SJCRH30 (cell line): ENCODE data around the gene BLACAT1. TPM values are rescaled to one million over a fixed set of nuclear protein-coding genes. Genes with fewer than 3 reads are reported as not detected.
"Not testable (repeated sequence)": the region's sequence is repeated elsewhere in the genome, so short reads cannot be mapped to it uniquely, and the experiment has no call there.

Source experiments
- DNase-seq, 2 experiments: peaks; one replicate each; pipeline ENCODE4 v3.0.0-alpha.2; 2015 to 2020
- H3K27ac ChIP-seq: fragments of 250-450 bp; sonication (Bioruptor Pico); 2 replicates; pipeline ENCODE4 v1.5.1; 2020; ENCODE audit warnings: mild to moderate bottlenecking, moderate library complexity
- H3K27me3 ChIP-seq: fragments of 250-450 bp; sonication (Bioruptor Pico); 2 replicates; pipeline ENCODE4 v1.5.1; 2020; ENCODE audit warnings: mild to moderate bottlenecking, moderate library complexity
- H3K36me3 ChIP-seq: fragments of 250-450 bp; sonication (Bioruptor Pico); 2 replicates; pipeline ENCODE4 v1.5.1; 2020; ENCODE audit warnings: mild to moderate bottlenecking, moderate library complexity
- H3K4me1 ChIP-seq: fragments of 250-450 bp; sonication (Bioruptor Pico); 2 replicates; pipeline ENCODE4 v1.5.1; 2020; ENCODE audit warnings: mild to moderate bottlenecking, moderate library complexity
- H3K4me3 ChIP-seq: fragments of 250-450 bp; sonication (Bioruptor Pico); 2 replicates; pipeline ENCODE4 v1.5.1; 2020; ENCODE audit warnings: mild to moderate bottlenecking, moderate library complexity
- H3K9me3 ChIP-seq: fragments of 250-450 bp; sonication (Bioruptor Pico); replicated peaks from 2 replicates; pipeline ENCODE4 v1.5.1; 2020; ENCODE audit warnings: mild to moderate bottlenecking, moderate library complexity
- total RNA-seq: library from RNA; depleted of rRNA; stranded (reverse); fragments of >200 nt; shearing (Covaris generic); gene quantifications from 2 replicates; pipeline ENCODE4 v1.2.3, GENCODE V29; 2014

BLACAT1 gene
- total RNA-seq, 1 experiment from 2014 or later = 1.4 TPM

DNA sequence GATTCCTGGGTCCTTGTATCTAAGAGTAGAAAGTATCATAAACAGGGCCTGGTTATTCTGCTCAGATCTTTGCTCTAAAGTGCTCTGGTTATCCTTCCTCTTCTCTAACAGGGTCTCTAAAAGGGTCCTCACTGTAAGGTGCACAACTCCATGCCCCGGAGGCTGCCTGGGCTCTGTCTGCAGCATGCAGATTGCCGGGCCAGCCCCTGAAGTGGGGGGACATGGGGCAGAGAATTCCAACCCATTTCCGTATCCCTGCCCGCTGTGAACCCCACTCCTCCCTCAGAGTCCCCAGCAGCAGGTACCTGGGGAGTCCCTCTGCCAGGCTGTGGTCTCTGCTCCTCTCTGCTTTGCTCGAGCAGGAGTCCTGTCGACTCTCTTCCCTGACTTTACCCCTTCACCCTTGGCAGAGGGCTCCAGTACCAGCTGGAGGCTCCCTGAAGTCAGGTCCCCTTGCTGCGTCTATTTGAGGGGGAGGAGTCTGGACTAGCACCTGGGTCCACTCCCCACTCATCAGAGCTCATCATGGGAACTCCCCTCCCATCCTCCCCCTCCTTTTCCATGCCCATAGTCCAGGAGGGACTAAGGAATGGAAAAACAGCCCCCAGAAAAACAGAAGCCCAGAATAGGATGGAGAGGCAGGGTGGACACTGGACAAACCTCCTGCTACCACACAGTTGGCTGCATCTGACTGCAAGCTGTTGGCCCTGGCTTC is 12.1 kb downstream of the BLACAT1 start:
- no peaks in the 10 kb centered on the region for H3K36me3 ChIP-seq
- H3K9me3 ChIP-seq = no peaks in the 10 kb centered on the region
- H3K4me3 ChIP-seq = no peak overlapping the region
- peak overlapping the region; percentile 99 for H3K27ac ChIP-seq
- DNase-seq = no peak
- H3K27me3 ChIP-seq = no peaks in the 10 kb centered on the region
- H3K4me1 ChIP-seq = peaks cover 83% of the 10 kb centered on the region

DNA sequence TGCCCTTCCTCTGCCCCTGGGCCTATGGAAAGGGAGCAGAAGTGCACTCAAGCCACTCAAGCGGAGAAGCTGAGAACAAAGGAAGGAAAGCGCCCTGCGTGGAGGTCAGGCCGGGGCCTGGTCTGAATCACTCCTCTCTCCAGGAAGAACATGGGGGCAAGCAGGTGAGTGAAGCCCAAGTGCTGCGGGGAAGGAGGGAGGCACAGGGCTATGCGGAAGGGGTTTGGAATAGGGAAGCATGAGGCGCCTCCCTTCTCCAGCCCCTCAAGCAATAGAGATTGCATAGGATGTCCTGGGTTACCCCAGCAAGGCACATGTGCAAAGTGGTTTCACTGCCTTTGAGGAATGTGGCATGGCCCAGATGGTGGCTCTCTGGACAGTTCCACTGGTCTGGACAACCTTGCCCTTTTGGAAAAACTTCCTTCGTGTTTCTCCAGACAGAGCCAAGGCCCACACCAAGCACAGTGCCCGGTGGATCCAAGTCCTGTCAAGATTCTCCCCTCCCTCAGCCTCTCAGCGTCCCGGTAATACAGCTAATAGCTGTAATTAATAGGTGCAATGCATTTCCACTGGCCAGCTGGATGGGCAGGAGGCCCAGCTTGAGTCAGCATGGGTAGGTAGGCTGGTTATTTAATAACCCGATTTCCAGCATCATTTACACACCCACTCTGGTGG is 13.7 kb downstream of the BLACAT1 start:
- H3K36me3 ChIP-seq = no peaks in the 10 kb centered on the region
- peaks cover 85% of the 10 kb centered on the region for H3K4me1 ChIP-seq
- H3K9me3 ChIP-seq = no peaks in the 10 kb centered on the region
- no peak for DNase-seq
- no peak overlapping the region for H3K4me3 ChIP-seq
- H3K27ac ChIP-seq = no peak overlapping the region
- H3K27me3 ChIP-seq = no peaks in the 10 kb centered on the region

DNA sequence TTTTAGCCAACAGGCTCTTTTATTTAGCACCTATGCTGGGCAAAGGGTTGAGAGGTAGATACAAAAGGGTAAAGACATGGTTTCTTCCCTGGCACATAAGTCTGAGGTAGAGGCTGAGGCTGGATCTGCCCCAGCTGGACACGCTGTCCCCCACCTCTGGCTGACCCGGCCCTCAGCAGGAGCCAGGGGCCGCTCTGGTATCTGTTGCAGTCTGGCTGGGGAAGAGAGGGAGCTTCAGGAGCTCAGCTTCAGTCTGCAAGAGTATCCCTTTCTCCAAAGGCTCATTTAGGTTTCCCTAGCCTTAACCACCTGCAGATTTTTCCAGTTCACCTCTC is 14.2 kb downstream of the BLACAT1 start:
- Histone ChIP-seq H3K9me3 (no peaks in the 10 kb centered on the region), H3K27me3 (no peaks in the 10 kb centered on the region), H3K27ac (no peak overlapping the region; the same call in 1 of the 2 replicates), H3K4me1 (peaks cover 85% of the 10 kb centered on the region), H3K4me3 (no peak overlapping the region), H3K36me3 (no peaks in the 10 kb centered on the region)
- no peak for DNase-seq

DNA sequence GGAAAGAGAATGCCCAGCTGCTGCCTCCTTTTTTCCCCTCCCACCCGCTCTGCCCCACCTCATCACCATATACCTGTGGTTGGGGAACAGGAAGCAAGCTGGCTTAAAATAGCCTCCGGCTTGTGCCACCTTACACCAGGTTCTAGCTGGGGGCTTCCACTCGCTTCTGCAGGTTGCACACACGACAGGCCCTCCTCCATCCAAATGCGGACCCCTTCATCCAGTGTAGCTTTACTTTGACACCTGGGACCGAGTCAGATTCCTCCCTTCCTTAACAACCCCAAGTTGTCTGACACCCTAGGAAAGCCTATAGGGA is 14.6 kb downstream of the BLACAT1 start:
- H3K27me3 ChIP-seq = no peaks in the 10 kb centered on the region
- no peaks in the 10 kb centered on the region for H3K9me3 ChIP-seq
- H3K4me3 ChIP-seq = no peak overlapping the region
- H3K27ac ChIP-seq = peak overlapping the region; percentile 56; the same call in 1 of the 2 replicates
- no peaks in the 10 kb centered on the region for H3K36me3 ChIP-seq
- DNase-seq = no peak
- H3K4me1 ChIP-seq = peaks cover 85% of the 10 kb centered on the region

DNA sequence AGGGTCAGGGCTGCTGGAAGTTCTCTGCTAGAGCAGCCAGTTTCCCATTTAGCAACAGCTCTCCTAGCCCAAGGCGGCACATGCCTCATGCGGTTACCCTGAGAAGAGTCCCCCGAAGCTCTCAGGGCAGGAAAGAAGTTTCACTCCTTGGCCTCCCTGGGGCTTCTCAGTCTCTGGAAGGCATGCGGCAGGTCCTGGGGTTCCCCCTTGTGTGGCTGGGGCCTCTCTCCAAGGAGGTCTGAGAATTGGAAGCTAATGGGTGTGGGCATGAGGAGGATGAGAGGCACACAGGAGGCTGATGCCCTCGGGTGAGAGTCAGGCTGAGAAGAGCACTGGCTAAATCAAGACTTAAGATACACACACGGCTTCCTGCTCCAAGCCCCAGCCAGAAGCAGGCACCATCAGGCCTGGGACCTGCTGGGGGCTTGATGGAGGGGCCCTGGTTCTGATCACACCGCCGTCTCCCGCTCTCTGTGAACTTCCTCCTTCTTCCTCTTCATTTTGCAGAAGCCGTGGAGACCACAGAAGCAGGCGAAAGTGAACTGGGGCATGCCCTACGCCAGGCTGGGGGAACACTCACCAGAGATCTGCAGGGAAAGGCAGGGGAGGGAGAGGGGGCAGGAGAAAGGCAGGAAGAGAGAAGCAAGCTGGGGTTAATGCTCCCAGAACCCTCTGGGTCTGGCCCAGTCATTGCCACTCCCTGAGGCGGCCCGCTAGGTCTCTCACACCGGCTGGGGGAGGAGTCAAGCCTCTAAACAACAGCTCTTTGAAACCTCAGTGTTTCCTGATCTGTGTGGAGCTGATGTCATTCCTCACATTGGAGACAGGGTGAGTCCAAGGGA is 15.1 kb downstream of the BLACAT1 start:
- Histone ChIP-seq H3K27me3 (no peaks in the 10 kb centered on the region), H3K36me3 (no peaks in the 10 kb centered on the region), H3K9me3 (no peaks in the 10 kb centered on the region), H3K4me1 (peaks cover 85% of the 10 kb centered on the region), H3K4me3 (no peak overlapping the region), H3K27ac (peak overlapping the region; percentile 56)
- peak; percentile 85 to 91 for DNase-seq

DNA sequence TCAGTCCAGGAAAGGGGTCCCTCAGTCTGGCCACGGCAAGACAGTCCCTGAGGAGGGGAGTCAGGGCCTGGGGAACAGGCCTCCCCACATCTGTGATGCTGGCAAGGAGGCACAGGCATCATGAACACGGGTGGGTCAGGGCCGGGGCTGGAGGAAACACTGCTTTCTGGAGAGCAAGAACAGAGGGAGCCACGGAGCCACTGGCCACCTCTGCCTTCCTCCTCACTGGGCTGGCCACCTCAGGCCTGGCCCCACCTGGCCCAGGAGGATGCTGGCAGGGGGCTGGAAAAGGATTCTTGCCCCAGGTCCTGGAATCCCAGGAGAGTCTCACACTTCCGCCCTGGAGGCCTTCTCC is 15.7 kb downstream of the BLACAT1 start:
- DNase-seq = no peak
- H3K27ac ChIP-seq = no peak overlapping the region
- H3K36me3 ChIP-seq = no peaks in the 10 kb centered on the region
- H3K27me3 ChIP-seq = no peaks in the 10 kb centered on the region; the same call in 1 of the 2 replicates
- H3K4me1 ChIP-seq = peaks cover 85% of the 10 kb centered on the region
- no peaks in the 10 kb centered on the region for H3K9me3 ChIP-seq
- H3K4me3 ChIP-seq = no peak overlapping the region

DNA sequence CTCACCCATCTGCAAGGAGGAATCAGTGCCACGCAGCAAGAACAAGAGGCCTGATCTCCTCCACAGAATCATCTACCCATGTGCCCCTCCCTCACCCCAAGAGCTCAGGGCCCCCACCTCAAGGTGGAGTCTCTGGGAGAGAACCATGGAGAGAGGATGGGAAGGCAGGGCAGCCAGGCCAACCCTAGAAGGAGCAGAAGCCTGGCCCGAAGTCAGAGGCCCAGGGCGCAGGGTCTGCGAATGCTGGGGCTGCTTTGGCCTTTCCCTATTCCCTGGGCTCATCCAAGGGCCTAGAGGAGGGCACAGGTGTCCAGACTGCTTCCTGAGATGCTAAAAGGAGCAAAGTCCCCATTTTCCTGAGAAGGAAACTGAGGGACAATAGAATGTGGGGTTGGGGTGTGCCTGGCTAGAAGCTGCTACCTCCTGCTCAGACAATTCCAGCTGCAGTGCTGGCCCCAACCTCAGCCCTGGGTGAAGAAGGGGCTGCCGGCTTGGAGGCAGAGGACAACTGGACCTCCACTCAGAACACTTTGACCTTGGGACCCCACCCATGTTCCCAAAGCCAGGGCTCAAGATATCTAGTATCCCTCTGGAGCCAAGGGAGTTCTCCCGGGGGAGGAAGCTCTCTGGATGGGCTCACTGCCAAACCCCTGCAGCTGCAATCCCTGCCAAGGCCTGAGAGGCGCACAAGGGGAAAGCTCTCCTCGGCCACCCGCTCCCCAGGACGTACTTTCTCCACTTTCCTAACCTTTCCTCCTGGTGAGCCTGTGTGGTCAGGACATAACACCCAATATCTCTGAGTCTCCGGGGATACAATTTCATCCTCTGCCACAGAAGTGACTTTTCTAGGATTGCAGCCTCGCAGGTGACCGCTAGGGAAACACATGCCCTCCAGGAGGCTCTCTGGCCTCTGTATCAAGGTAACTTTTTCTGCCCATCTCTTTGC is 17.4 kb downstream of the BLACAT1 start:
- no peak overlapping the region for H3K4me3 ChIP-seq
- no peak overlapping the region for H3K27ac ChIP-seq
- DNase-seq = peak; percentile 90 to 95
- no peaks in the 10 kb centered on the region for H3K9me3 ChIP-seq
- H3K27me3 ChIP-seq = peaks cover 7% of the 10 kb centered on the region; the same call in 1 of the 2 replicates
- no peaks in the 10 kb centered on the region for H3K36me3 ChIP-seq
- H3K4me1 ChIP-seq = peaks cover 80% of the 10 kb centered on the region

DNA sequence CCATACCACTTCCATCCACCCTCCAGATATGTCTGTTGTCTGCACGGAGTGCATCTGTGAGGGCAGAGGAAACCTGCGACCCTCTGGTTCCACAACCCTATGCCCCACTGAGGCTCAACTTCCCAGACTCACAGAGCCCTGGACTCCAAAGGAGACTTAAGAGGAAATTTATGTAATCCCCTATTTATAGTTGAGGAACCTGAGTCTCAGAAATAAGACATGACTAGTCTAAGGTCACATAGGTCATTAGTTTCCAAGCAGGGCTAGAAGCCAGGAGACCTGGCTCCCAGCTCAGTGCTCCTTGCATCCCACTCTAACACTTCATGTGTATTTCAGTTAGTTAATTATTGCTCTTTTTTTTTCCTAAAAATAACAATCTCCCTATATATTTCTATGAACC is 18.3 kb downstream of the BLACAT1 start:
- Histone ChIP-seq H3K4me3 (no peak overlapping the region), H3K27ac (no peak overlapping the region), H3K36me3 (no peaks in the 10 kb centered on the region), H3K27me3 (peaks cover 8% of the 10 kb centered on the region; the same call in 1 of the 2 replicates), H3K4me1 (peaks cover 77% of the 10 kb centered on the region), H3K9me3 (no peaks in the 10 kb centered on the region)
- no peak for DNase-seq

DNA sequence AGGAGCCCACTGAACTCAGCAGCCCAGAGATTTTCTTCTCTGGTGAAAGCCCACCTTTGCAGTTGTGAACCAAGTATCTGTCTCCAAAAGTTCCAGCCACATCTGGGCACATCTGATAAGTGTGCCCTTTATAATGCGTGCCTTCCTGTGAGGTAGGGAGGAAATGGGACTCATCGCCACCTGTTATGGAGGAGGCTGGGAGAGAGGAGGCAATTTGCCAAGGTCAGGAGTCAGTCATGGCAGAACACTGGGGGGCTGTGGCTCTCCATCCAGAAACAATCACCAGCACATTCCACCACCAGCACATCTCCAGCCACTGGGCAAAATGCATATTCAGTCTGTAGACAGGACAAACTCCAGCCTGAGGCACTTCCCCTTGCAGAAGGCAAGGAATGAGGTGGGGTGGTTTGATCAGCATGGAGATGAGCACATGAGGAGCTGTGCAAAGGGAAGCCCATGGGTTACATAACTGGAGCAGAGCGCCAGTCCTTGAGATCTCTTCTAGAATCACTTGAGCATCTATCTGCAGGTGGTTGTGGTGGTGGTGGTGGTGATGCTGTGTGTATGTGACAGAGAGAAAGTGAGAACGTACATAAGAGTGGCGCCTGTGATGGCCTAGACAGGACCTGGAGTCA is 19.0 kb downstream of the BLACAT1 start:
- peak; percentile 44 to 65 for DNase-seq
- Histone ChIP-seq H3K36me3 (no peaks in the 10 kb centered on the region), H3K27me3 (peaks cover 11% of the 10 kb centered on the region; the same call in 1 of the 2 replicates), H3K4me1 (peaks cover 71% of the 10 kb centered on the region), H3K9me3 (no peaks in the 10 kb centered on the region), H3K4me3 (no peak overlapping the region), H3K27ac (no peak overlapping the region)

DNA sequence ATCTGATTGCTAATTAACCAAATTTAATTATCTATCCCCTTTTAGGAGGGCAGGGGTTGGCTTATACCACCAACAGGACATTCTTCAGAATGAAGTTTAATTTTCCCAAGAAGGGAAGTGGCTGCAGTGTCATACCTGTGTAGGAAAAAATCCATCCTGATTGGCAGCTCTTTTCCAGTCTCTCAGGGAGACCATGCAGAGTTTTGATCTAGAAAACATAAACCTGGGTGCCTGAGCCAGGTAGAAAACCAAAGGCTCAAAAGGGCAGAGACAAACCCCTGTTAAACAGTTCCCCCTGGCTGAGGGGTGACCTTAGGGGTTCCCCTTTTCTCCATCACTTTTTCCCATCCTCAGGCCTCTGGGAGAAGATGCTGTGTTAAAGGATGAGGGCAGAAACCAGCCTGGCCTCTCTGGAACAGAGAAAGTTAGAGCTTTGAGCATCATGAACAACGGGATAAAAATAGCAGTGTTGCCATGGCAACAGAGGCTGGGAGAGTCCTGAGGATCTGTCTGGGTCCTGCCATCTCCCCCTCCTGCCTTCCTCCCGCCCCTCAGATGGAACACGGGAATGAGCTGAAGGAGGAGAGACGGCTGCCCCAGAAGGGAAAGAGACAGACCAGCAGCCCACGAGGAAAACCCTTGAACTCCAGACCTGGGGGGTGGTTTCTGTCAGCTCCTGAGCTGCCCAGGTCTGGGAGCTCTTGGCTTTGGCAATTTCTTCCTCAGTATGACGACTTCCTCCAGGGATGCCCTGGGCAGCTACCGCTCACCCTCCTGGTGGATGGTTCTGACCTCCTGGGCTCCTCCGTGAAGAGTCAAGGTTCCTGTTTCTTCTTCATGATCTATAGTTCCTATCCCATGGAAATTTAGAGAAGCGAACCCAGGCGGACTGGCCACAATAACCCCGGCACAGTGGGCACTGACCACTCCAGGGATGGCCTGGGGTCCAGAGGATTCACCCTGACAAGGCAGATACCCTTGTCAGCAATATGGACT is 20.0 kb downstream of the BLACAT1 start:
- Histone ChIP-seq H3K4me3 (no peak overlapping the region), H3K36me3 (no peaks in the 10 kb centered on the region), H3K27ac (no peak overlapping the region), H3K9me3 (no peaks in the 10 kb centered on the region), H3K27me3 (peaks cover 12% of the 10 kb centered on the region; the same call in 1 of the 2 replicates), H3K4me1 (peaks cover 60% of the 10 kb centered on the region)
- DNase-seq = peak; percentile 58 to 73

DNA sequence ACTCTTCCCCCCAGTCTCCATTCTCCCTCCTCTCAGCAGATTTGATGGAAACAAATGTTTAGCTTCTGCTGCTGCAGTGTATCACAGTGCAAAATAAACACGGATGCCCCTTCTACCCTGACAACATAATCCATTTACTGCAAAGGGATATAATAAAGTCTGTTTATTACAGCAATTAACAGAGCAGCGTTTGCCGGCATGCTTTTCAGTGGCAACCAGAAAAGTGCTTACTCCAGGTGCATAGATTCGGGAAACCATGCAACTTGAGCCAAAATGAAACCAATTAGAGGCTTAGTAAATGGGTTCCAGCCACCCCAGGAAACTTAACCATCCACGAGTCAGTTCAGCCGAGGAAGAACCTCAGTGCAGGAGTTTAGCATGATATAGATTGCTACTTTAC is 21.1 kb downstream of the BLACAT1 start:
- H3K4me1 ChIP-seq = peaks cover 53% of the 10 kb centered on the region
- no peaks in the 10 kb centered on the region for H3K9me3 ChIP-seq
- H3K4me3 ChIP-seq = no peak overlapping the region
- H3K27ac ChIP-seq = no peak overlapping the region
- no peak for DNase-seq
- no peaks in the 10 kb centered on the region for H3K36me3 ChIP-seq
- peaks cover 12% of the 10 kb centered on the region; the same call in 1 of the 2 replicates for H3K27me3 ChIP-seq

DNA sequence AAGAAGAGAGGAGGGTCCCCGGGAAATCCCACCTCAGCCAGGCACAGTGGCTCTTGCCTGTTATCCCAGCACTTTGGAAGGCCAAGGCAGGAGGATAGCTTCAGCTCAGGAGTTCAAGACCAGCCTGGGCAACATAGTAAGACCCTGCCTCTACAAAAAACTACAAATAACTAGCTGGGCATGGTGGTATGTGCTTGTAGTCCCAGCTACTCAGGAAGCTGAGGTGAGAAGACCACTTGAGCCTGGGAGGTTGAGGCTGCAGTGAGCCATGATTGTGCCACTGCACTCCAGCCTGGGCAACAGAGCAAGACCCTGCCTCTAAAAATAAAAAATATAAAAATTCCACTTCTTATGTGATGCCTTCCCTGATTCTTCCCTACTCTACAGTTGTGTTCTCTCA is 23.2 kb downstream of the BLACAT1 start:
- Histone ChIP-seq H3K4me1 (peaks cover 33% of the 10 kb centered on the region), H3K27me3 (peaks cover 12% of the 10 kb centered on the region; the same call in 1 of the 2 replicates)
- DNase-seq, H3K4me3 ChIP-seq, H3K9me3 ChIP-seq, H3K27ac ChIP-seq, H3K36me3 ChIP-seq: not testable (repeated sequence)

DNA sequence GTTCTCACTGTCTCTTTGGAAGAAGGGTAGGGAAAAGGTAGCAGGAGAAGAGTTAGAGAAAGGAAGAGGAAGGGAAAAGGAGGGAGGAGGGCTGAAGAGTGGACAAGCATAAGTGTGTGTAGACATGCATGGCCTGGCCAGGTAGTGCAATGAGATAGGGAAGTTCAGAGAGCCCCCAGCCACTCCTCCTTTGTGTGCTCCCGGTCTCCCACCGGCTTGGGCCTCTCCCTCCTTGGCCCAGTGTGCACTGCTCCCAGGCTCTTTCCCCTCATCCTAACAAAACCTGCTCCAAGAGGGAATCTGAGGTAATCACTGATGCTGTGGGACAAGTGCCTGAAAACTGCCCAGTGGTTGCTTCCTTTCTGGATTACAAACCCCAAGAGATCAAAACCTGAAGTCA is 23.7 kb downstream of the BLACAT1 start:
- Histone ChIP-seq H3K9me3 (no peaks in the 10 kb centered on the region), H3K4me3 (no peak overlapping the region), H3K36me3 (no peaks in the 10 kb centered on the region), H3K4me1 (peaks cover 27% of the 10 kb centered on the region), H3K27me3 (peaks cover 14% of the 10 kb centered on the region; the same call in 1 of the 2 replicates), H3K27ac (no peak overlapping the region)
- no peak for DNase-seq
